GM06990 (cell line): ENCODE measurements around the gene MLLT3.
"Not testable (repeated sequence)": the region's sequence is repeated elsewhere in the genome, so short reads cannot be mapped to it uniquely, and the experiment has no call there.

Source experiments
- DNase-seq: peaks from one replicate; pipeline ENCODE4 v3.0.0-alpha.2; 2011; ENCODE audit not compliant: insufficient read length; ENCODE audit errors: extremely low read depth
- H3K27me3 ChIP-seq: replicated peaks from 2 replicates; pipeline ENCODE4 v1.6.0; 2011; ENCODE audit warnings: low read length; ENCODE audit not compliant: control insufficient read depth, insufficient read depth
- H3K36me3 ChIP-seq: 2 replicates; pipeline ENCODE4 v1.5.1; 2011; ENCODE audit warnings: low read length; ENCODE audit not compliant: control insufficient read depth, insufficient read depth
- H3K4me3 ChIP-seq: replicated peaks from 2 replicates; pipeline ENCODE4 v1.5.1; 2011; ENCODE audit warnings: low read depth, mild to moderate bottlenecking, control low read depth, low read length
- CTCF ChIP-seq: IDR thresholded peaks from 2 replicates; pipeline ENCODE4 v1.5.1; 2011; ENCODE audit warnings: low read length, control low read depth, mild to moderate bottlenecking, inconsistent platforms; ENCODE audit not compliant: insufficient read depth, poor library complexity, severe bottlenecking

The MLLT3 gene

GRCh38 chr9:20593105-20593504, 29.2 kb downstream of the MLLT3 start:
- Histone ChIP-seq H3K4me3 (no peak overlapping the region), H3K36me3 (no peaks in the 10 kb centered on the region), H3K27me3 (no peaks in the 10 kb centered on the region)
- no peak for DNase-seq
- no peak for TF ChIP-seq CTCF

- Histone ChIP-seq H3K4me3 (no peak overlapping the region), H3K27me3 (no peaks in the 10 kb centered on the region), H3K36me3 (no peaks in the 10 kb centered on the region)
- no peak for DNase-seq
- TF ChIP-seq CTCF = no peak
These were observed 29.6 kb downstream of the MLLT3 start for GRCh38 chr9:20592673-20593072.

GRCh38 chr9:20591223-20591622, 31.1 kb downstream of the MLLT3 start:
- Histone ChIP-seq H3K36me3 (no peaks in the 10 kb centered on the region), H3K4me3 (no peak overlapping the region), H3K27me3 (no peaks in the 10 kb centered on the region)
- TF ChIP-seq CTCF = no peak
- no peak for DNase-seq

- no peak for DNase-seq
- TF ChIP-seq CTCF = no peak
- Histone ChIP-seq H3K27me3 (no peaks in the 10 kb centered on the region), H3K36me3 (no peaks in the 10 kb centered on the region; the same call in 1 of the 2 replicates), H3K4me3 (no peak overlapping the region)
These were observed 37.2 kb downstream of the MLLT3 start for GRCh38 chr9:20584968-20585643.

DNA sequence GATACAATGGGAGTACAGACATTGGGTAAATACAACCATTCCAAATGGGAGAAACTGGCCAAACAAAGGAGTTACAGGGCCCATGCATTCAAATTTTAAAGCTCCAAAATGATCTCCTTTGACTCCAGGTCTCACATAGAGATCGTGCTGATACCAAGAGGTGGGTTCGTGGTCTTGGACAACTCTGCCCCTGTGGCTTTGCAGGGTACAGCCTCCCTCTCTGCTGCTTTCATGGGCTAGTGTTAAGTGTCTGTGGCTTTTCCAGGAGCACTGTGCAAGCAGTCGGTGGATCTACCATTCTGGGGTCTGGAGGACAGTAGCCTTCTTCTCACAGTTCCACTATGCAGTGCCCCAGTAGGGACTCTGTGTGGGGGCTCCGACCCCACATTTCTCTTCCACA, 39.2 kb downstream of the MLLT3 start:
- DNase-seq, H3K36me3 ChIP-seq, H3K4me3 ChIP-seq, H3K27me3 ChIP-seq: not testable (repeated sequence)

DNA sequence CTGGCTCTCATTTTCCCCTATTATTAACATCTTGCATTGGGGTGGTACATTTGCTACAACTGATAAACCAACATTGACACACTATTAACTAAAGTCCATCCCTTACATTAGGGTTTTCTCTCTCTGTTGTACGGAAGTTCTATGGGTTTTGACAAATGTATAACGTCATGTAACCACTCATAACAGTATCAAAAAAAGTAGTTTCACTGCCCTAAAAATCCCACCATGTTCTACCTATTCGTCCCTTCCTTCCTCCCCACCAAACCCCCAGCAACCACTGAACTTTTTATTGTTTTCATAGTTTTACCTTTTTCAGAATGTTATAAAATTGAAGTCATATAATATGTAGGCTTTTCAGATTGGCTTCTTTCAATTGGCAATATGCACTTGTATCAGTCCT, 40.1 kb downstream of the MLLT3 start:
- no peaks in the 10 kb centered on the region; the same call in none of the 2 replicates for H3K36me3 ChIP-seq
- peak; percentile 37 for DNase-seq
- TF ChIP-seq CTCF = no peak
- no peak overlapping the region for H3K4me3 ChIP-seq
- H3K27me3 ChIP-seq = no peaks in the 10 kb centered on the region
